GM21515 (cell line): ENCODE data around the gene DGKI.

Experiments used
- ATAC-seq: cut with Tn5 transposase; IDR thresholded peaks from one replicate; pipeline ENCODE4 v1.9.1; 2021; ENCODE audit not compliant: unreplicated experiment

Gene DGKI

GRCh38 chr7:137439829-137440825 lies 406.6 kb downstream of the DGKI start:
- no peak for ATAC-seq

- no peak for ATAC-seq
Observed at GRCh38 chr7:137434946-137435345, 411.8 kb downstream of the DGKI start.

GRCh38 chr7:137434530-137434929 lies 412.2 kb downstream of the DGKI start:
- ATAC-seq, result no peak

DNA sequence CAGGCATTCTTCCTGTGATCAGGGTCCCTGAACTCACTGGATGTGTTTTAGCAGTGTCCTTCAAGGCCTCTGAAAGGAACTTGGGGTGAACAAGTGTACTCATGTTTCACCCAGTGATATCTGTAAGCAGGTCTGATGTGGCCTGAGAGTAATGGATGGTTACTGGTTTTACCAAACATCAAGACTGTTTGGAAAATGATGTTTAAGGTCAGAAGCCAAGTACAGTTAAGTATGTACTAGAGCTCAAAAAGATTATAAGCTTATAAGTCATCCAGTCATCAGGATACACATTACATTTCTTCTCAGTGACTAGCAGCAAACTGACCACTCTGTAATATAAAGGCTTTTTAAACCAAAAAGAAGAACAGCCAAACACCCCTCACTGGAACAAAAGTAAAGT lies 423.5 kb downstream of the DGKI start:
- ATAC-seq, result no peak

DNA sequence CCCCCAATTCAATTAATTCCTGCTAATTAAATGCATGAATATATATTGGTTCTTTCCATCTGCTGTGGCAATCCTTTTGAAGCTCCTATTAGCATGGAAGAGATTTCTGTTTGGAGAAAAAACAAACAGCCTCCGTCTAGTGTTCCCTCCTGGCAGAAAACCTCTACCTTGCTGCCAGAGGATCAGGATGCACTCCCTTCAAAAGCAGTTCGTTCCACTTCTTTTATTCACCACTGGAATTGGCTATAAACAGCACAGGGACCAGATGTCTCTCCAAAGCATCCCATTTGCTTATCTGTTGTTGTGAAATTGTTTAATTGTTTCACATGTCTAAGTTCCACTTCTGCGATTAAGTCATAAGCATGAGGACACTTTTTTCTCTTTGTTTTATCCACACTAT lies 425.4 kb downstream of the DGKI start:
- ATAC-seq, result no peak

- no peak for ATAC-seq
Observed at GRCh38 chr7:137418841-137419240, 427.9 kb downstream of the DGKI start.

DNA sequence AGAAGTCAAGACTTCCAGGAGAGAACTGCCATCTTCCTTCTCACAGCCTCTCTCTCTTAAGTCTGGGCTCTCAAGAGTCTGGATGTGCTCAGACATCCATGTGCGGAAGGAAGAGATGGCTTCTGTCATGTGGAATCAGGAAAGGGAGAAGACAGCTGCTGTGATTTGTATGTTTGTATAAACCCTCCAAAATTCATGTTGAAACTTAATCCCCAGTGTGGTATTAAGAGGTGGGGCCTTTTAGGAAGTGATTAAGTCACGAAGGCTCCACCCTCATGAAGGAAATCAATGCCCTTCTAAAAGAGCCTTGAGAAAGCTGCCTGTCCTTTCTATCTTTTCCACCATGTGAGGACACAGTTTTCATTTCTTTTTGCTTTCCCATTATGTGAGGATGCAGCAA lies 429.3 kb downstream of the DGKI start:
- ATAC-seq, result no peak

DNA sequence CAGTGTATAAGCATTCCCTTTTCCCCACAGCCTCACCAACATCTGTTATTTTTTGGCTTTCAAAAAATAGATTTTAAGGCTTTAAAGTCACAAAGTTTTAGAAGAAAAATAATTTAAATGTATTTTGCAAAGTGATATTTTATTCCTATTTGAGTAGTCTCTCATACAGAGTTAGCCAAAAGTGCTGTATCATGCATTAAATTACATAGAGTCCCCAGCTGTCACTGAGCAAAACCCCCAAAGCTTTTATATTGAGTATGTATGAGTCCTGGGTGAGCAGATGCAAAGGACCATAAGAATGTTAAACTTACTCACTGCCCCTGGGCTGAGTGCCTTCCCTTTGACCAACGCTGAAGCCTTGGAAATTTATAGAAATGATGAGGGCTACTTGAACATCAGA lies 432.9 kb downstream of the DGKI start:
- ATAC-seq, result no peak

GRCh38 chr7:137411446-137411845 lies 435.3 kb downstream of the DGKI start:
- ATAC-seq, result no peak

DNA sequence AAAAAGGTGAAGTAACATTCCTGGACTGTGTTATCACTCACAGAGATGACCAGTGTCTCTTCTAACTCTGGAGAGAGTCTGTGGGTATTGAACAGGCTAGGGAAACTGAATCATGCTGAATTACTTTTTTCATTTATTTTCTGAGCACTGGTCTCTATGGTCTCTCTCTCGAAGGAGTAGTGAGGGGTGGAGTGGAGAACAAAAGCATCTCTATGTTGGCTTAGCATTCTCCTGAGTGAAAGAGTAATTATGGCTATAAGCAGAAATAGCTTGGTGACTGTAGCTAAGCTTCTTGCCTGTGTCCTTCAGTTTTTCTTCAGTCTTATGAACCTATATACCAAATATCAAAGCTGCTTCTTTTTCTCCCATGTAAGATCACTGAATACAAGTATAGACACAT lies 438.6 kb downstream of the DGKI start:
- ATAC-seq, result no peak

GRCh38 chr7:137407078-137407477 lies 439.7 kb downstream of the DGKI start:
- ATAC-seq, result no peak

DNA sequence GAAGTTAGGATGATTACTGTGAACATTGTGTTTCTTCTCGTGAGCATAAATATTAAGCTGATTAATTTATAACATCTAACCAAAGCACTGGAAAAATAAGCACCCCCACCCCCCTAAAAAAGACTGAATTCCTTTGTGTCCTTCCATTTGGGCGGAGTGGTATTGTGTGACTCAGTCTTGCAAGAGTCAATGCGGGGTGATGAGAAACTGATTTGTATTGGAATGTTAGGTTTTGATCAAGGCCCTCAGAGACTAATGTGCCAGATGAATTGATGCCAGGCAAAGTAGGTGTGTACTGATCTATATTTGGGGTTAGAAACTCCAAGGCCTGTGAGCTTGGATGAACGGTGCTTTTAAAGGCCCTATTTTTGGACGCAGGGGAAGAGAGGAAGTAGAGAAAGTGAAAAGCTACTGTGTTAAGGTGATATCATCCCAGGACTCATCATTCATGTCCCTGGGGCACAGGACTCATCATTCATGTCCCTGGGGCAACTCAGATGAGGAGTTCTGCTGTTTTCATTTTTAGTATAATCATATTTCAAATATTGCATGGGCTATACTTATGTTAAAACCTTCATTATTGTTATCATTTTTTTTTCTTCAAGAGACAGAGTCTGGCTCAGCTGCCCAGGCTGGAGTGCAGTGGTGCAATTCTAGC lies 442.0 kb downstream of the DGKI start:
- ATAC-seq, result no peak

DNA sequence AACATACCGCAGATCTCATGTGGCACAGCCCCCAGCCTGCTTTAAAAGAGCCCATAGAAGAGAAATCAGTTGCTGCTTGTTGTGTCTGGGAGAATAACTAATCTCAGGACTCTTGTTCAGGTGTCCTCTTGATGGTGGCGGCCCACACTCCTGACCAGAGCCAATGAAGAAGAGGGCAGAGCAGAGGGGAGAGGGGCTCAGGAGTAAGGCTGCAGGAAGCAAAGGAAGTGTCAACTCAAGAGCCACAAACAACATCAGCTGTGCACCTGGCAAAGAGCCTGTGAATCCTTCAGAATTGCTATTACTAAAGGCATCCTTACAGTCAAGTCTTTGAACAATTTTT lies 443.4 kb downstream of the DGKI start:
- ATAC-seq, result no peak

- no peak for ATAC-seq
Observed at GRCh38 chr7:137402536-137403352, 444.0 kb downstream of the DGKI start.

DNA sequence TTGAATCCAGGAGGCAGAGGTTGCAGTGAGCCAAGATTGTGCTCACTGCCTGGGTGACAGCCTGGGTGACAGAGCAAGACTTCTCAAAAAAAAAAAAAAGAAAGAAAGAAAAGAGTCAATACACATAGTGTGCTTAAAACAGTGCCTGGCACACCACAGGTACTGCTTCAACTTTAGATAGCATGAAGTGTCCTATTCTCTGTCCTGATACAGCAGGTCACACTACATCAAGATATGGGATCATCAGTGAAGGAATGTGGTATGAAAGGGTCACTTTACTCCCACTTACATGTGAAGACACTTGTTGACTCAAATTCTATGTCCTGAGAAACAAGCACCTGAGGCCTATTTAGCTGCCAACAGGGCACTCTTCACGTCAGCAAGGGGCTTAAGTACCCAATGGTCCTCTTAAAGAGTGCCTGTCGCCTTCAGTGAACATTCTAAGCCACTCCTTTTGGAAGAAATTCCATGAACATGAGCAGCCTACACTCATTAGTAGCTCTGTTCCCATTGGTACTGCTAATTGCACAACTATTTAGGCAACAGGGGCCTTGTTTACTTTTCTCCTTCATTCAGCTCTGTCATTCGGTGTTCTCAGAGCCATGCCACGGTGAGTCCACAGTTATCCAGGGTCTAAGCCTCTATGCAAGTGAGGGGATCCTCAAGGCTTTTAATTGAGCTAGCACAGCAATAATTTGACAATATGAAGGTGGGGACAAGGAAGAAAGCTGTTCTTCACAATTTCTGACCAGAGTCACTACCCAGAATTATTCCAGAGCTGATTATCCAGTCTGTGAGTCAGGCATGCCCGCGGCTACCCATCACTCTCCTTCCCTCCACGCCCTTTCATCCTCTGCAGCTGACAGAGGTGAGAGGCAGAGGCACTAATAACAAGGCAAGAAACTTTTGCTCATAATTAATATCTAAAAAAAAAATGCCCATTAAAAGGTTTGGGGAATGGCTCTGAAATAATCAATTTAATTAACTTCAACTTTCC lies 446.6 kb downstream of the DGKI start:
- no peak for ATAC-seq

DNA sequence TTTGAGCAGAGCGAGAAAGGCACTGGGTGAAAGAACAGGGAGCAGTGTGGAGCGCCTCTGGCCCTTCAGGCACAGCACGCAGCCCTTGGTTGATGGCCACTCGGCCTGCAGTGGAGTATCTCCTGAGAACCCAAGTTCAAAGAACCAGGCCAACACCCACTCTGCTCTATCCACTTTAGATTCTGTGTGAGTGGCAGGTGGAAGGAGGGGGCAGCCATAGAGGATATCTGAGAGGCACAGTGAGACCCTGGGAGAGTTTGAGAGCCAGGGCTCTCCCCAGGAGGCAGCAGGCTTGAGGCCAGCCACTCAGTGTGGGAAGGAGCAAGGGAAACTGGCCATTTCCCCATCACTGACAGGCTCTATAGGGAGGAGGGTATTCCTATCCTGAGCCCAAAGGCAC lies 450.7 kb downstream of the DGKI start:
- ATAC-seq, result no peak

DNA sequence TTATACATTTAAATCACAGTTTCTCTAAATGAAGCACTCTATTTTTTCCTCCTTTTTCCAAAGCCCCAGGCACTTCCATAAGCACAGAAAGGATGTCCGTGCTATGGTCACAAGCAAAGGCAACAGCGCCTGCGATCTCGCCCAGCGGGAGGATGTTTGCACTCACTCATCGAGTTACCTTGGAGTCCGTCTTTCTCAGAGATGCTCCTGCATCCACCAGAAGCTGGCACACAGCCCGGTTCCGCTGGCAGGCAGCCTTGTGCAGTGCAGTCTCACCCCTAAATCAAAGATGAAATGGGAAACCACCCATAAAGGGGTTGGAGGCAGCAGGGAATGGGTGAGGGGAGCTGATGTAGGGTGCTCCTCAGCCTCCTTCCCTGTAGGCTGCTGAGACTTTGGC lies 451.4 kb downstream of the DGKI start:
- ATAC-seq, result no peak

GRCh38 chr7:137393570-137393969 lies 453.2 kb downstream of the DGKI start:
- no peak for ATAC-seq

- no peak for ATAC-seq
Observed at GRCh38 chr7:137390076-137390475, 456.7 kb downstream of the DGKI start.

- no peak for ATAC-seq
Observed at GRCh38 chr7:137388916-137389315, 457.9 kb downstream of the DGKI start.
